HepG2 (cell line): ENCODE results near the gene BMP2. TPM values are rescaled to one million over a fixed set of nuclear protein-coding genes. Genes with fewer than 3 reads are reported as not detected.

Experiments used
- ARHGAP35 ChIP-seq: sonication (generic); formaldehyde crosslinking; IDR thresholded peaks from 2 replicates; pipeline ENCODE4 v1.9.0; 2022; ENCODE audit warnings: mild to moderate bottlenecking, inconsistent platforms, moderate library complexity, missing genetic modification reagents, borderline replicate concordance
- ATF7-NPFF ChIP-seq: sonication (generic); formaldehyde crosslinking; IDR thresholded peaks from 2 replicates; pipeline ENCODE4 v1.8.1; 2023; ENCODE audit warnings: mild to moderate bottlenecking, low read depth, missing genetic modification reagents, moderate library complexity
- ATRX ChIP-seq: sonication (generic); formaldehyde crosslinking; IDR thresholded peaks from 2 replicates; pipeline ENCODE4 v1.4.0; 2020; ENCODE audit warnings: missing genetic modification reagents, borderline replicate concordance
- CREBL2 ChIP-seq: sonication (generic); formaldehyde crosslinking; IDR thresholded peaks from 2 replicates; pipeline ENCODE4 v1.8.1; 2023; ENCODE audit warnings: missing genetic modification reagents, mild to moderate bottlenecking, borderline replicate concordance
- ELF3 ChIP-seq: IDR thresholded peaks from 2 replicates; pipeline ENCODE4 v1.6.1; 2016; ENCODE audit warnings: missing genetic modification reagents, missing compliant biosample characterization
- ESRRA ChIP-seq: sonication (generic); formaldehyde crosslinking; IDR thresholded peaks from 2 replicates; pipeline ENCODE4 v1.5.1; 2020; ENCODE audit warnings: mild to moderate bottlenecking, low read depth, missing genetic modification reagents
- HNF4G ChIP-seq, 2 experiments: sonication (generic) in 1 of 2; formaldehyde crosslinking in 1 of 2; IDR thresholded peaks; 2 replicates each; pipeline versions ENCODE4 v1.4.0 to v1.6.1; 2011 to 2020; ENCODE audit warnings: borderline replicate concordance in 2 of 2, low read depth in 2 of 2, mild to moderate bottlenecking in 2 of 2, low read length in 1 of 2, missing genetic modification reagents in 1 of 2, moderate library complexity in 1 of 2
- HNRNPL ChIP-seq: fragments of 200-400 bp; formaldehyde crosslinking; IDR thresholded peaks from 2 replicates; pipeline ENCODE4 v1.6.1; 2017; ENCODE audit warnings: mild to moderate bottlenecking, low read depth, low read length
- KMT2B ChIP-seq: IDR thresholded peaks from 2 replicates; pipeline ENCODE4 v1.6.1; 2016; ENCODE audit warnings: missing genetic modification reagents, missing compliant biosample characterization
- MXD4 ChIP-seq: IDR thresholded peaks from 2 replicates; pipeline ENCODE4 v1.6.1; 2016; ENCODE audit warnings: mild to moderate bottlenecking, missing biosample characterization, missing genetic modification reagents
- PAF1 ChIP-seq: IDR thresholded peaks from 2 replicates; pipeline ENCODE4 v1.6.1; 2016; ENCODE audit warnings: missing genetic modification reagents, missing compliant biosample characterization
- PPARG ChIP-seq: conservative IDR thresholded peaks from 2 replicates; pipeline ENCODE4 v1.6.1; 2016; ENCODE audit warnings: missing biosample characterization, missing genetic modification reagents
- TCF12 ChIP-seq, 2 experiments: fragments of 450-650 bp in 1 of 2; sonication (generic) in 1 of 2; formaldehyde crosslinking in 1 of 2; IDR thresholded peaks; 2 replicates each; pipeline versions ENCODE4 v1.6.1 to v1.8.0; 2017 to 2022; ENCODE audit warnings: antibody characterized with exemption in 1 of 2, mild to moderate bottlenecking in 1 of 2, missing genetic modification reagents in 1 of 2, moderate library complexity in 1 of 2
- TP53 ChIP-seq: sonication (generic); formaldehyde crosslinking; conservative IDR thresholded peaks from 2 replicates; pipeline ENCODE4 v1.4.0; 2020; ENCODE audit warnings: missing genetic modification reagents
- ZFX ChIP-seq: sonication (generic); formaldehyde crosslinking; IDR thresholded peaks from 2 replicates; pipeline ENCODE4 v1.4.0; 2020; ENCODE audit warnings: mild to moderate bottlenecking, low read depth, missing genetic modification reagents, moderate library complexity
- ZFY ChIP-seq: sonication (generic); formaldehyde crosslinking; IDR thresholded peaks from 2 replicates; pipeline ENCODE4 v1.4.0; 2020; ENCODE audit warnings: missing genetic modification reagents
- ZNF263 ChIP-seq: sonication (generic); formaldehyde crosslinking; IDR thresholded peaks from 2 replicates; pipeline ENCODE4 v1.4.0; 2020; ENCODE audit warnings: missing genetic modification reagents
- ZNF274 ChIP-seq: sonication (generic); formaldehyde crosslinking; IDR thresholded peaks from 2 replicates; pipeline ENCODE4 v1.5.1; 2020; ENCODE audit warnings: mild to moderate bottlenecking, missing genetic modification reagents
- ZNF367 ChIP-seq: sonication (generic); formaldehyde crosslinking; IDR thresholded peaks from 2 replicates; pipeline ENCODE4 v1.4.0; 2020; ENCODE audit warnings: missing genetic modification reagents, borderline replicate concordance
- ZNF543 ChIP-seq: sonication (generic); formaldehyde crosslinking; IDR thresholded peaks from 2 replicates; pipeline ENCODE4 v1.4.0; 2020; ENCODE audit warnings: mild to moderate bottlenecking, missing genetic modification reagents
- ZNF687 ChIP-seq: sonication (generic); formaldehyde crosslinking; IDR thresholded peaks from 2 replicates; pipeline ENCODE4 v1.5.1; 2020; ENCODE audit warnings: mild to moderate bottlenecking, missing genetic modification reagents, moderate library complexity
- ZNF704 ChIP-seq: sonication (generic); formaldehyde crosslinking; IDR thresholded peaks from 2 replicates; pipeline ENCODE4 v1.8.1; 2023; ENCODE audit warnings: mild to moderate bottlenecking, inconsistent platforms, moderate library complexity, missing genetic modification reagents, borderline replicate concordance
- ZNF850 ChIP-seq: sonication (generic); formaldehyde crosslinking; conservative IDR thresholded peaks from 2 replicates; pipeline ENCODE4 v1.9.0; 2021; ENCODE audit warnings: mild to moderate bottlenecking, missing genetic modification reagents
- ZSCAN25 ChIP-seq: sonication (generic); formaldehyde crosslinking; IDR thresholded peaks from 2 replicates; pipeline ENCODE4 v1.8.0; 2022; ENCODE audit warnings: mild to moderate bottlenecking, missing genetic modification reagents
- polyA plus RNA-seq, 8 experiments: library from polyadenylated mRNA; depleted of rRNA in 3 of 8; stranded (reverse) in 7 of 8; unstranded in 1 of 8; fragments of >200 nt; fragmentation: Illumina TruSeq in 4 of 8; extraction: Trizol in 4 of 8; gene quantifications; 2 replicates each; pipeline versions ENCODE4 v1.2.1 to v1.2.3, GENCODE V29; 2011 to 2016; ENCODE audit warnings: low read depth in 4 of 8, missing spikeins in 1 of 8, mixed read lengths in 1 of 8; ENCODE audit not compliant: insufficient read depth in 1 of 8
- total RNA-seq, 5 experiments: library from RNA; depleted of rRNA; stranded (reverse); fragments of >200 nt; fragmentation: Illumina TruSeq; extraction: Trizol; gene quantifications; 2 replicates each; pipeline ENCODE4 v1.2.3, GENCODE V29; 2016; ENCODE audit warnings: low read depth in 1 of 5

Gene BMP2
- total and polyA plus RNA-seq, 2 of the 13 experiments (the other 11 are each of a cell fraction or from before 2014, with no cell fraction given): 0.02 to 0.03 TPM

GRCh38 chr20:6767536-6768227, at the start of gene BMP2 (continued):
- no peak for TF ChIP-seq ZNF704 (CRISPR knock-in tag)
- no peak for TF ChIP-seq MXD4 (CRISPR knock-in tag)
- TF ChIP-seq TP53: no peak
- TF ChIP-seq CREBL2: no peak
- no peak for TF ChIP-seq ZNF850 (CRISPR knock-in tag)
- TF ChIP-seq ESRRA (CRISPR knock-in tag): no peak
- TF ChIP-seq PAF1 (CRISPR knock-in tag): no peak
- peak; percentile 51; the same call in 1 of the 2 replicates for TF ChIP-seq ZNF263
- no peak for TF ChIP-seq ZNF367 (CRISPR knock-in tag)
- TF ChIP-seq ZNF274 (CRISPR knock-in tag): 0 out of 2 replicates have a peak, but pooled peaks have one; percentile 45
- no peak for TF ChIP-seq ELF3 (CRISPR knock-in tag)
- TF ChIP-seq HNF4G (IDR thresholded peaks at IDR 0.05; ENCODE audit: borderline replicate concordance, low read depth, low read length): no peak
- TF ChIP-seq HNF4G (CRISPR knock-in tag; IDR thresholded peaks at IDR 0.05; ENCODE audit: borderline replicate concordance, low read depth): no peak
- TF ChIP-seq KMT2B (CRISPR knock-in tag): no peak
- TF ChIP-seq ZSCAN25 (CRISPR knock-in tag): peak; percentile 72; the same call in 1 of the 2 replicates
- no peak for TF ChIP-seq ZFX (CRISPR knock-in tag)
- TF ChIP-seq ATRX (CRISPR knock-in tag): no peak
- TF ChIP-seq ATF7-NPFF (CRISPR knock-in tag): peak; percentile 28; the same call in 1 of the 2 replicates
- TF ChIP-seq ZFY (CRISPR knock-in tag): peak; percentile 15; the same call in 1 of the 2 replicates
- TF ChIP-seq ZNF687 (CRISPR knock-in tag): peak; percentile 18; the same call in 1 of the 2 replicates
- TF ChIP-seq TCF12 (IDR thresholded peaks at IDR 0.05): no peak
- TF ChIP-seq TCF12 (CRISPR knock-in tag; IDR thresholded peaks at IDR 0.05): peak; percentile 43; the same call in 1 of the 2 replicates
- no peak for TF ChIP-seq ZNF543 (CRISPR knock-in tag)
- TF ChIP-seq ARHGAP35 (CRISPR knock-in tag): no peak
- TF ChIP-seq PPARG: no peak
- no peak for TF ChIP-seq HNRNPL
